ENCODE measurements around the gene XIRP1.

GRCh38 chr3:39140341-39140971 is 51.9 kb downstream of the XIRP1 start:
- TF ChIP-seq, protein P1, sequence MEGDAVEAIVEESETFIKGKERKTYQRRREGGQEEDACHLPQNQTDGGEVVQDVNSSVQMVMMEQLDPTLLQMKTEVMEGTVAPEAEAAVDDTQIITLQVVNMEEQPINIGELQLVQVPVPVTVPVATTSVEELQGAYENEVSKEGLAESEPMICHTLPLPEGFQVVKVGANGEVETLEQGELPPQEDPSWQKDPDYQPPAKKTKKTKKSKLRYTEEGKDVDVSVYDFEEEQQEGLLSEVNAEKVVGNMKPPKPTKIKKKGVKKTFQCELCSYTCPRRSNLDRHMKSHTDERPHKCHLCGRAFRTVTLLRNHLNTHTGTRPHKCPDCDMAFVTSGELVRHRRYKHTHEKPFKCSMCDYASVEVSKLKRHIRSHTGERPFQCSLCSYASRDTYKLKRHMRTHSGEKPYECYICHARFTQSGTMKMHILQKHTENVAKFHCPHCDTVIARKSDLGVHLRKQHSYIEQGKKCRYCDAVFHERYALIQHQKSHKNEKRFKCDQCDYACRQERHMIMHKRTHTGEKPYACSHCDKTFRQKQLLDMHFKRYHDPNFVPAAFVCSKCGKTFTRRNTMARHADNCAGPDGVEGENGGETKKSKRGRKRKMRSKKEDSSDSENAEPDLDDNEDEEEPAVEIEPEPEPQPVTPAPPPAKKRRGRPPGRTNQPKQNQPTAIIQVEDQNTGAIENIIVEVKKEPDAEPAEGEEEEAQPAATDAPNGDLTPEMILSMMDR (IDR thresholded peaks at IDR 0.05; ENCODE audit: low read depth, low read length), result no peak
- TF ChIP-seq EZH2phosphoT487 (IDR thresholded peaks at IDR 0.05; ENCODE audit: low read depth), result no peak

Data from OCI-LY3 (cell line).